Transverse colon (tissue), 4 donors: ENCODE measurements around the gene MSH2. TPM values are rescaled to one million over a fixed set of nuclear protein-coding genes. Genes with fewer than 3 reads are reported as not detected.

Experiments
- DNase-seq: peaks from one replicate; pipeline ENCODE4 v3.0.0-alpha.2; 2019
- H3K27ac ChIP-seq, 4 donors: fragments of 200-600 bp; sonication (generic); 2 replicates each; pipeline ENCODE4 v1.5.1; 2016 to 2018; ENCODE audit warnings: inconsistent platforms in 4 of 4
- H3K27me3 ChIP-seq: fragments of 200-600 bp; sonication (generic); 2 replicates; pipeline ENCODE4 v1.5.1; 2017; ENCODE audit warnings: inconsistent platforms
- H3K36me3 ChIP-seq, 4 donors: fragments of 200-600 bp; sonication (generic); 2 replicates each; pipeline ENCODE4 v1.5.1; 2017 to 2019; ENCODE audit warnings: inconsistent platforms in 4 of 4
- H3K4me1 ChIP-seq, 4 donors: fragments of 200-600 bp; sonication (generic); 2 replicates each; pipeline ENCODE4 v1.5.1; 2017 to 2020; ENCODE audit warnings: inconsistent platforms in 4 of 4
- H3K4me3 ChIP-seq, 4 donors: fragments of 200-600 bp; sonication (generic); 1 replicate in 1 of 4; 2 replicates in 3 of 4; pipeline versions ENCODE4 v1.5.1 to v1.6.1; 2017 to 2019; ENCODE audit warnings: inconsistent platforms in 4 of 4
- H3K9me3 ChIP-seq, 2 donors: fragments of 200-600 bp; sonication (generic); 2 replicates each; pipeline ENCODE4 v1.5.1; 2017 to 2019; ENCODE audit warnings: inconsistent platforms in 2 of 2
- CTCF ChIP-seq, 5 experiments: fragments of 200-600 bp in 3 of 5; fragments of 450-650 bp in 2 of 5; sonication (generic) in 3 of 5; IDR thresholded peaks; 1 replicate in 2 of 5; 2 replicates in 3 of 5; pipeline ENCODE4 v1.5.1; 2016 to 2017; ENCODE audit warnings: antibody characterized with exemption in 5 of 5, inconsistent platforms in 3 of 5, mild to moderate bottlenecking in 2 of 5, moderate library complexity in 1 of 5
- EP300 ChIP-seq: sonication (generic); formaldehyde crosslinking; IDR thresholded peaks from one replicate; pipeline ENCODE4 v1.6.1; 2017; ENCODE audit warnings: antibody characterized with exemption, low read depth
- POLR2A ChIP-seq: fragments of 450-650 bp; IDR thresholded peaks from one replicate; pipeline ENCODE4 v1.6.1; 2016; ENCODE audit warnings: antibody characterized with exemption, mild to moderate bottlenecking, moderate library complexity
- POLR2AphosphoS5 ChIP-seq, 3 donors: sonication (generic); formaldehyde crosslinking; IDR thresholded peaks; one replicate each; pipeline ENCODE4 v1.6.1; 2016; ENCODE audit warnings: antibody characterized with exemption in 3 of 3
- WGBS, 2 donors: methylation state at CpG; one replicate each; pipeline ENCODE4 v1.1.5; 2018; ENCODE audit warnings: low coverage in 1 of 2; 5-methylcytosine and 5-hydroxymethylcytosine counted together
- in situ Hi-C, 4 donors: fragments of 200-750 bp; cut with MboI; loops; one replicate each; pipeline versions ENCODE4 v1.15.0 to v1.15.1; 2017; ENCODE audit warnings: low sequenced_read_pairs in 3 of 4, low pct_ligation_motif_present in 1 of 4, low pct_unique_long_range_greater_than_20kb in 1 of 4
- intact Hi-C: fragments of 100-400 bp; cut with DNase I; formaldehyde crosslinking; loops from one replicate; pipeline ENCODE4 v1.15.1; 2023; ENCODE audit warnings: low total_unique reads
- total RNA-seq, 4 donors: library from RNA; depleted of rRNA; stranded (reverse); fragments of >200 nt; gene quantifications; one replicate each; pipeline ENCODE4 v1.1.0, GENCODE V29; 2016

Gene MSH2
- total RNA-seq, 4 donors from 2014 or later, result 3.0 to 10.8 (median 5.0) TPM

- Histone ChIP-seq H3K4me3 (no peak overlapping the region), H3K27ac (no peak overlapping the region), H3K9me3 (no peaks in the 10 kb centered on the region), H3K4me1 (peaks cover 0 to 12% (median 10%) of the 10 kb centered on the region in 4 donors), H3K36me3 (no peaks in the 10 kb centered on the region), H3K27me3 (peaks cover 18% of the 10 kb centered on the region)
- in situ Hi-C loops (no loop called here), intact Hi-C loops (no loop called here)
- no peak for DNase-seq
- 80 to 92% methylated on average over 2 to 7 of the region's 7 CpGs for WGBS, 2 donors
- TF ChIP-seq POLR2A (no peak), POLR2AphosphoS5 (IDR thresholded peaks at IDR 0.05) (no peak), EP300 (no peak), CTCF (IDR thresholded peaks at IDR 0.05) (no peak)
Observed at GRCh38 chr2:47516360-47517104, 113.6 kb downstream of the MSH2 start.

- no peak for TF ChIP-seq POLR2AphosphoS5 (IDR thresholded peaks at IDR 0.05)
- no peak for TF ChIP-seq CTCF (IDR thresholded peaks at IDR 0.05)
- no peak for TF ChIP-seq POLR2A
- TF ChIP-seq EP300, result no peak
- H3K36me3 ChIP-seq, result no peaks in the 10 kb centered on the region
- intact Hi-C loops, result no loop called here
- H3K9me3 ChIP-seq, result no peaks in the 10 kb centered on the region
- no peak for DNase-seq
- in situ Hi-C loops, result no loop called here
- H3K4me1 ChIP-seq, result peaks cover 0 to 14% (median 12%) of the 10 kb centered on the region in 4 donors
- H3K27me3 ChIP-seq, result peaks cover 24% of the 10 kb centered on the region
- H3K4me3 ChIP-seq, result no peak overlapping the region
- WGBS, 2 donors, result 92% methylated on average over 12 of the region's 12 CpGs; no CpG with 5 or more reads in 1 of the 2 donors
- no peak overlapping the region for H3K27ac ChIP-seq
Observed at GRCh38 chr2:47518497-47519146, 115.7 kb downstream of the MSH2 start.

GRCh38 chr2:47519147-47519537, 116.2 kb downstream of the MSH2 start:
- no peak for TF ChIP-seq POLR2AphosphoS5 (IDR thresholded peaks at IDR 0.05)
- no peak for TF ChIP-seq POLR2A
- TF ChIP-seq EP300, result no peak
- TF ChIP-seq CTCF (IDR thresholded peaks at IDR 0.05), result no peak
- Histone ChIP-seq H3K9me3 (no peaks in the 10 kb centered on the region), H3K4me1 (peaks cover 0 to 14% (median 12%) of the 10 kb centered on the region in 4 donors), H3K27me3 (peaks cover 24% of the 10 kb centered on the region), H3K4me3 (no peak overlapping the region), H3K36me3 (no peaks in the 10 kb centered on the region), H3K27ac (no peak overlapping the region)
- intact Hi-C loops, result no loop called here
- 96 to 100% methylated on average over 6 to 9 of the region's 9 CpGs for WGBS, 2 donors
- no peak for DNase-seq
- in situ Hi-C loops, result no loop called here

- intact Hi-C loops (no loop called here), in situ Hi-C loops (no loop called here)
- Histone ChIP-seq H3K27ac (no peak overlapping the region), H3K4me3 (no peak overlapping the region), H3K36me3 (no peaks in the 10 kb centered on the region), H3K27me3 (peaks cover 24% of the 10 kb centered on the region), H3K4me1 (peaks cover 0 to 14% (median 12%) of the 10 kb centered on the region in 4 donors), H3K9me3 (no peaks in the 10 kb centered on the region)
- no peak for TF ChIP-seq CTCF (IDR thresholded peaks at IDR 0.05)
- no peak for TF ChIP-seq POLR2A
- TF ChIP-seq POLR2AphosphoS5 (IDR thresholded peaks at IDR 0.05), result no peak
- TF ChIP-seq EP300, result no peak
- DNase-seq, result no peak
- WGBS, 2 donors, result 90 to 100% methylated on average over 2 to 9 of the region's 9 CpGs
Observed at GRCh38 chr2:47519604-47520301, 116.8 kb downstream of the MSH2 start.
